Esophagus squamous epithelium (tissue), 5 donors: ENCODE results near the gene TNNT1. TPM values are rescaled to one million over a fixed set of nuclear protein-coding genes. Genes with fewer than 3 reads are reported as not detected.
A peak's percentile ranks its signal among the peaks of the same experiment; 100 is the strongest.

Source experiments
- DNase-seq: peaks from one replicate; lab custom pipeline; 2025; lab: John Stamatoyannopoulos, UW
- H3K27ac ChIP-seq, 4 donors: fragments of 200-600 bp; sonication (generic); one replicate each; pipeline ENCODE4 v1.5.1; 2016 to 2019; ENCODE audit warnings: mild to moderate bottlenecking in 1 of 4
- H3K27me3 ChIP-seq, 4 donors: fragments of 200-600 bp; sonication (generic); 1 replicate in 3 of 4; 2 replicates in 1 of 4; pipeline versions ENCODE4 v1.5.1 to v1.6.0; 2017 to 2021; ENCODE audit warnings: antibody characterized with exemption in 1 of 4
- H3K36me3 ChIP-seq, 3 donors: fragments of 200-600 bp; sonication (generic); one replicate each; pipeline ENCODE4 v1.5.1; 2016 to 2019
- H3K4me1 ChIP-seq, 3 donors: fragments of 200-600 bp; sonication (generic); one replicate each; pipeline ENCODE4 v1.5.1; 2017 to 2019
- H3K4me3 ChIP-seq, 4 donors: fragments of 200-600 bp; sonication (generic); 1 replicate in 3 of 4; 2 replicates in 1 of 4; pipeline ENCODE4 v1.5.1; 2016 to 2019; ENCODE audit warnings: mild to moderate bottlenecking in 2 of 4, moderate library complexity in 1 of 4
- H3K9me3 ChIP-seq, 3 donors: fragments of 200-600 bp; sonication (generic); one replicate each; pipeline ENCODE4 v1.5.1; 2016 to 2019
- POLR2A ChIP-seq, 4 donors: fragments of 450-650 bp; IDR thresholded peaks; one replicate each; pipeline ENCODE4 v1.6.1; 2017; ENCODE audit warnings: antibody characterized with exemption in 4 of 4, mild to moderate bottlenecking in 4 of 4, moderate library complexity in 3 of 4
- WGBS, 2 donors: methylation state at CpG; one replicate each; pipeline ENCODE4 v1.1.5; 2018; 5-methylcytosine and 5-hydroxymethylcytosine counted together
- intact Hi-C: fragments of 100-400 bp; cut with DNase I; formaldehyde crosslinking; loops from one replicate; pipeline ENCODE4 v1.15.0; 2022
- total RNA-seq, 4 donors: library from RNA; depleted of rRNA; stranded (reverse); fragments of >200 nt; gene quantifications; one replicate each; pipeline ENCODE4 v1.1.0, GENCODE V29; 2016
- TF ChIP-seq, protein P1 (sequence below), 6 experiments: fragments of 450-650 bp in 4 of 6; fragments of 200-600 bp in 2 of 6; sonication (generic) in 2 of 6; IDR thresholded peaks; one replicate each; pipeline ENCODE4 v1.5.1; 2016 to 2019; ENCODE audit warnings: antibody characterized with exemption in 6 of 6, mild to moderate bottlenecking in 4 of 6, moderate library complexity in 4 of 6
- donor health status: DM: yes; HTN: yes; CAD: no.

Gene TNNT1
- total RNA-seq, 4 donors from 2014 or later, result 3.3 to 23.1 (median 6.2) TPM

DNA sequence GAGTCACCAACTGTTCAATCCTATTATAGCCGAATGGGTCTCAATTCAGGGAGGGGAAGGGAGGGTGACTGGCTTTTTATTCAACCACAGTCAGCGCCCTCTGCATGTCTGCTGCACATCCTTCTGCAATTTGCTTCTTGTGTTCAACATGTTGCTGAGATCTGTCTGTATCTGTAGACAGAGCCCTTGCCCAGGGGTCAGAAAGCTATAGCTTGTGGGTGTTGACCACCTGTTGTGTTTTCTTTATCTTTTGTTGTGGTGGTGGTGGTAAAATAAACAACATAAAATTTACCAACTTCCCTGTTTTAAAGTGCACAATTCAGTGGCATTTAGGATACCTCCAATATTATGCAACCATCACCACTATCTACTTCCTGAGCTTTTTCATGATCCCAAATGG lies 43.8 kb downstream of the TNNT1 start:
- Histone ChIP-seq H3K9me3 (peaks cover 0 to 6% (median 0%) of the 10 kb centered on the region in 3 donors), H3K36me3 (peaks cover 5 to 73% (median 20%) of the 10 kb centered on the region in 3 donors), H3K27ac (no peak overlapping the region), H3K4me1 (peaks cover 0 to 16% (median 0%) of the 10 kb centered on the region in 3 donors), H3K4me3 (no peak overlapping the region), H3K27me3 (no peaks in the 10 kb centered on the region)
- intact Hi-C loops, result no loop called here
- TF ChIP-seq, protein P1, sequence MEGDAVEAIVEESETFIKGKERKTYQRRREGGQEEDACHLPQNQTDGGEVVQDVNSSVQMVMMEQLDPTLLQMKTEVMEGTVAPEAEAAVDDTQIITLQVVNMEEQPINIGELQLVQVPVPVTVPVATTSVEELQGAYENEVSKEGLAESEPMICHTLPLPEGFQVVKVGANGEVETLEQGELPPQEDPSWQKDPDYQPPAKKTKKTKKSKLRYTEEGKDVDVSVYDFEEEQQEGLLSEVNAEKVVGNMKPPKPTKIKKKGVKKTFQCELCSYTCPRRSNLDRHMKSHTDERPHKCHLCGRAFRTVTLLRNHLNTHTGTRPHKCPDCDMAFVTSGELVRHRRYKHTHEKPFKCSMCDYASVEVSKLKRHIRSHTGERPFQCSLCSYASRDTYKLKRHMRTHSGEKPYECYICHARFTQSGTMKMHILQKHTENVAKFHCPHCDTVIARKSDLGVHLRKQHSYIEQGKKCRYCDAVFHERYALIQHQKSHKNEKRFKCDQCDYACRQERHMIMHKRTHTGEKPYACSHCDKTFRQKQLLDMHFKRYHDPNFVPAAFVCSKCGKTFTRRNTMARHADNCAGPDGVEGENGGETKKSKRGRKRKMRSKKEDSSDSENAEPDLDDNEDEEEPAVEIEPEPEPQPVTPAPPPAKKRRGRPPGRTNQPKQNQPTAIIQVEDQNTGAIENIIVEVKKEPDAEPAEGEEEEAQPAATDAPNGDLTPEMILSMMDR (IDR thresholded peaks at IDR 0.05), result no peak
- TF ChIP-seq POLR2A (IDR thresholded peaks at IDR 0.05), result no peak
- DNase-seq, result no peak
- WGBS, 2 donors, result 87 to 90% methylated on average over 2 of the region's 2 CpGs

- Histone ChIP-seq H3K4me3 (no peak overlapping the region), H3K36me3 (peaks cover 5 to 73% (median 19%) of the 10 kb centered on the region in 3 donors), H3K4me1 (peaks cover 0 to 28% (median 3%) of the 10 kb centered on the region in 3 donors), H3K9me3 (peaks cover 0 to 6% (median 0%) of the 10 kb centered on the region in 3 donors), H3K27me3 (no peaks in the 10 kb centered on the region), H3K27ac (no peak overlapping the region)
- DNase-seq, result no peak
- no peak for TF ChIP-seq POLR2A (IDR thresholded peaks at IDR 0.05)
- TF ChIP-seq, protein P1 (IDR thresholded peaks at IDR 0.05), result no peak
- intact Hi-C loops, result no loop called here
- 96 to 100% methylated on average over 3 to 9 of the region's 9 CpGs for WGBS, 2 donors
Observed at GRCh38 chr19:55103190-55103589, 45.8 kb downstream of the TNNT1 start.

GRCh38 chr19:55101261-55101660 lies 47.7 kb downstream of the TNNT1 start:
- no peaks in the 10 kb centered on the region for H3K27me3 ChIP-seq
- TF ChIP-seq, protein P1 (IDR thresholded peaks at IDR 0.05), result no peak
- TF ChIP-seq POLR2A (IDR thresholded peaks at IDR 0.05), result no peak
- no peak overlapping the region for H3K27ac ChIP-seq
- peaks cover 5 to 77% (median 20%) of the 10 kb centered on the region in 3 donors for H3K36me3 ChIP-seq
- intact Hi-C loops, result no loop called here
- H3K9me3 ChIP-seq, result peaks cover 0 to 6% (median 0%) of the 10 kb centered on the region in 3 donors
- no peak for DNase-seq
- no peak overlapping the region for H3K4me3 ChIP-seq
- 72 to 79% methylated on average over 6 to 8 of the region's 10 CpGs for WGBS, 2 donors
- peaks cover 0 to 28% (median 3%) of the 10 kb centered on the region in 3 donors for H3K4me1 ChIP-seq

GRCh38 chr19:55099557-55100506 lies 49.2 kb downstream of the TNNT1 start:
- no peak overlapping the region for H3K4me3 ChIP-seq
- H3K27ac ChIP-seq, result peak overlapping the region in 3 of 4 donors; percentile 5 to 34 (median 19)
- TF ChIP-seq, protein P1 (IDR thresholded peaks at IDR 0.05), result peak in 1 of 6 experiments; percentile 19
- no peak for TF ChIP-seq POLR2A (IDR thresholded peaks at IDR 0.05)
- peaks cover 10 to 88% (median 23%) of the 10 kb centered on the region in 3 donors for H3K36me3 ChIP-seq
- intact Hi-C loops, result no loop called here
- peaks cover 0 to 28% (median 3%) of the 10 kb centered on the region in 3 donors for H3K4me1 ChIP-seq
- 64 to 79% methylated on average over 19 of the region's 27 CpGs for WGBS, 2 donors
- peaks cover 0 to 6% (median 0%) of the 10 kb centered on the region in 3 donors for H3K9me3 ChIP-seq
- no peak for DNase-seq
- H3K27me3 ChIP-seq, result no peaks in the 10 kb centered on the region
